Activated naive CD4-positive, alpha-beta T cell treated with anti-CD3 and anti-CD28 coated beads, Interleukin-2, amount 10 ng/mL, durations not matched to agents 5 hours and 36 hours (primary cell): ENCODE data around the gene CHAF1B. TPM values are rescaled to one million over a fixed set of nuclear protein-coding genes. Genes with fewer than 3 reads are reported as not detected.

Source experiments
- total RNA-seq, 2 experiments: library from RNA; stranded (reverse); gene quantifications; one replicate each; pipeline ENCODE4 v1.2.3, GENCODE V29; 2021

CHAF1B gene
- total RNA-seq = 10 to 100 TPM; 16.5 to 17.1 TPM

GRCh38 chr21:36385233-36386030, at the start of gene CHAF1B:
TSS of gene CHAF1B (plus strand) at chr21:36385392. CDS start at chr21:36386137, 745 bp downstream.

Other genes starting within 250 kb of the CHAF1B start
- 10 to 100 TPM; 24.3 to 27.9 TPM for gene DOP1B, start 228.6 kb upstream of the CHAF1B start, total RNA-seq
- 10 to 100 TPM; 50.3 to 54.1 TPM for gene MORC3, start 65.2 kb upstream of the CHAF1B start, total RNA-seq
- not detected for gene CLDN14, start 94.7 kb downstream of the CHAF1B start, total RNA-seq